Muscle layer of duodenum (tissue), 2 donors: ENCODE results near the gene DEAF1.

Experiments
- H3K27ac ChIP-seq: one replicate; pipeline ENCODE4 v1.7.0; 2013; ENCODE audit warnings: mild to moderate bottlenecking, low read length
- H3K27me3 ChIP-seq: one replicate; pipeline ENCODE4 v1.7.0; 2013; ENCODE audit warnings: low read depth, mild to moderate bottlenecking, control low read depth, low read length
- H3K36me3 ChIP-seq, 2 donors: one replicate each; pipeline ENCODE4 v1.7.0; 2013; ENCODE audit warnings: low read length in 2 of 2, control low read depth in 1 of 2, mild to moderate bottlenecking in 1 of 2; ENCODE audit not compliant: insufficient read depth in 2 of 2, control insufficient read depth in 1 of 2
- H3K4me1 ChIP-seq, 2 donors: one replicate each; pipeline ENCODE4 v1.7.0; 2013; ENCODE audit warnings: low read length in 2 of 2, mild to moderate bottlenecking in 2 of 2, control low read depth in 1 of 2, moderate library complexity in 1 of 2; ENCODE audit not compliant: insufficient read depth in 2 of 2, control insufficient read depth in 1 of 2
- H3K4me3 ChIP-seq, 2 donors: one replicate each; pipeline ENCODE4 v1.7.0; 2013; ENCODE audit warnings: low read length in 2 of 2, low read depth in 1 of 2, mild to moderate bottlenecking in 1 of 2
- H3K9me3 ChIP-seq, 2 donors: one replicate each; pipeline ENCODE4 v1.7.0; 2013; ENCODE audit warnings: low read length in 2 of 2, control low read depth in 1 of 2, mild to moderate bottlenecking in 1 of 2; ENCODE audit not compliant: control insufficient read depth in 1 of 2
- donor health status: healthy.

Gene DEAF1

GRCh38 chr11:601573-602245 lies 93.3 kb downstream of the DEAF1 start:
- Histone ChIP-seq H3K36me3 (peaks cover 40 to 82% of the 10 kb centered on the region in 2 donors), H3K9me3 (no peaks in the 10 kb centered on the region), H3K27ac (no peak overlapping the region), H3K4me1 (peaks cover 0 to 4% of the 10 kb centered on the region in 2 donors), H3K4me3 (no peak overlapping the region), H3K27me3 (no peaks in the 10 kb centered on the region)

GRCh38 chr11:598005-598680 lies 96.9 kb downstream of the DEAF1 start:
- Histone ChIP-seq H3K9me3 (no peaks in the 10 kb centered on the region), H3K27me3 (no peaks in the 10 kb centered on the region), H3K4me1 (no peaks in the 10 kb centered on the region), H3K4me3 (no peak overlapping the region), H3K36me3 (peaks cover 38 to 81% of the 10 kb centered on the region in 2 donors), H3K27ac (no peak overlapping the region)

- H3K27ac ChIP-seq, result no peak overlapping the region
- H3K4me3 ChIP-seq, result no peak overlapping the region
- no peaks in the 10 kb centered on the region for H3K9me3 ChIP-seq
- no peaks in the 10 kb centered on the region for H3K4me1 ChIP-seq
- H3K27me3 ChIP-seq, result no peaks in the 10 kb centered on the region
- H3K36me3 ChIP-seq, result peaks cover 47 to 84% of the 10 kb centered on the region in 2 donors
Observed at GRCh38 chr11:597166-597725, 97.8 kb downstream of the DEAF1 start.

GRCh38 chr11:596374-596773 lies 98.6 kb downstream of the DEAF1 start:
- no peaks in the 10 kb centered on the region for H3K4me1 ChIP-seq
- H3K27me3 ChIP-seq, result no peaks in the 10 kb centered on the region
- no peaks in the 10 kb centered on the region for H3K9me3 ChIP-seq
- no peak overlapping the region for H3K4me3 ChIP-seq
- no peak overlapping the region for H3K27ac ChIP-seq
- H3K36me3 ChIP-seq, result peaks cover 43 to 81% of the 10 kb centered on the region in 2 donors

- H3K27me3 ChIP-seq, result no peaks in the 10 kb centered on the region
- no peak overlapping the region for H3K27ac ChIP-seq
- no peak overlapping the region for H3K4me3 ChIP-seq
- H3K9me3 ChIP-seq, result no peaks in the 10 kb centered on the region
- no peaks in the 10 kb centered on the region for H3K4me1 ChIP-seq
- peaks cover 48 to 85% of the 10 kb centered on the region in 2 donors for H3K36me3 ChIP-seq
Observed at GRCh38 chr11:595400-595799, 99.6 kb downstream of the DEAF1 start.
